ENCODE results near the gene CFAP410. TPM values are rescaled to one million over a fixed set of nuclear protein-coding genes. Genes with fewer than 3 reads are reported as not detected.

Gene CFAP410
- total and polyA plus RNA-seq, 2 donors (not counting 1 experiment from before 2014, with no cell fraction given) = 69.2 to 98.8 TPM

DNA sequence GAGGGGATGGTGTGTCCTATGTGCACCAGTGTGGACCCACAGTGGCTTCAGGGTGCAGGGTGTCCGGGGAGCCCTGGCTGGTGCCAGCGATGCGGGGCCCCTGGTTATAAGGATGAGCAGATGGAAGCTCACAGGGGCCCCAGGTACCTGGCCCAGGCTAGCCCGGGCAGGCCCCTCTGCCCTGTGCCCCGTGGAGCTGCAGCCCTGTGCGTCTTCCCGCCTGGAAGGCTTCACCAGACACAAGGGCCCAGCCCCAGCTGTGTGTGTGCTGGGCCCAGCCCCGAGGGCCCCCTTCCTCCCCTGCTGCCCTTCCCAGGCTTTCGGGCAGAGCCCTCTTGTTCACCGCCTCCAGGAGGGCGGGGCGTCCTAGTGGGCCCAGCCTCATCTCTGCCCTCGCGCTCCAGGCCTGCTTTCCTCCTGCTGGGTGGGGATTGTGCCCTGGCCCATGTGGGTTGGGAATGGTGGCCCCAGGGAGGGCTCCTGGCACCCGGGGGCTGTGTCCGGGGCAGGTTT is 23.4 kb downstream of the CFAP410 start:
- H3K27me3 ChIP-seq (replicated peaks in 1 of 4; ENCODE audit: control extremely low read depth in 1 of 4, control insufficient read depth in 3 of 4, insufficient read depth in 4 of 4, low read length in 3 of 4) = no peaks in the 10 kb centered on the region
- H3K4me2 ChIP-seq (replicated peaks; ENCODE audit: low read depth, low read length, poor library complexity, severe bottlenecking) = no peak overlapping the region
- H4K20me1 ChIP-seq (ENCODE audit: control insufficient read depth, insufficient read depth, low read length, poor library complexity, severe bottlenecking) = peaks cover 78% of the 10 kb centered on the region
- H3K9me3 ChIP-seq (ENCODE audit: control extremely low read depth in 1 of 3, control insufficient read depth in 2 of 3, insufficient read depth in 1 of 3, low read length in 2 of 3) = no peaks in the 10 kb centered on the region
- no peaks in the 10 kb centered on the region for H3K4me1 Mint-ChIP-seq
- peaks cover 4 to 83% of the 10 kb centered on the region in 2 experiments for H3K36me3 ChIP-seq (replicated peaks in 1 of 2; ENCODE audit: control extremely low read depth in 1 of 2, control insufficient read depth in 1 of 2, extremely low read depth in 1 of 2, insufficient read depth in 2 of 2, low read length in 1 of 2)
- H3K9ac ChIP-seq (ENCODE audit: low read length) = no peak overlapping the region
- H2AFZ ChIP-seq (ENCODE audit: insufficient read depth, low read depth, low read length, poor library complexity, severe bottlenecking) = no peak overlapping the region
- H3K9me3 Mint-ChIP-seq (ENCODE audit: insufficient read depth) = no peaks in the 10 kb centered on the region
- TF ChIP-seq CTCF (IDR thresholded peaks at IDR 0.05) (no peak), EZH2 (IDR thresholded peaks at IDR 0.05; ENCODE audit: borderline replicate concordance, insufficient read depth, low read depth, low read length, poor library complexity, severe bottlenecking) (no peak)
- DNase-seq (no peak), ATAC-seq (ENCODE audit: low read depth) (no peak)
- intact Hi-C loops (cut with micrococcal nuclease) = no loop called here
- WGBS (ENCODE audit: insufficient coverage) = 98% methylated on average over 14 of the region's 16 CpGs
- H3K4me1 ChIP-seq (ENCODE audit: control insufficient read depth in 2 of 2, insufficient read depth in 2 of 2, low read length in 2 of 2) = no peaks in the 10 kb centered on the region
- H3K79me2 ChIP-seq (ENCODE audit: control insufficient read depth, insufficient read depth, low read length) = peaks cover 7% of the 10 kb centered on the region
- H3K4me3 Mint-ChIP-seq = no peak overlapping the region
- H3K27me3 Mint-ChIP-seq = no peaks in the 10 kb centered on the region
- H3K27ac ChIP-seq (ENCODE audit: low read length in 2 of 2) = no peak overlapping the region
- no peak overlapping the region for H3K4me3 ChIP-seq (ENCODE audit: control extremely low read depth in 1 of 5, extremely low read depth in 1 of 5, insufficient read depth in 1 of 5, low read depth in 2 of 5, low read length in 4 of 5)
- H3K27ac Mint-ChIP-seq = no peak overlapping the region
- ChIA-PET POLR2A (no interaction called here), CTCF (no interaction called here)

DNA sequence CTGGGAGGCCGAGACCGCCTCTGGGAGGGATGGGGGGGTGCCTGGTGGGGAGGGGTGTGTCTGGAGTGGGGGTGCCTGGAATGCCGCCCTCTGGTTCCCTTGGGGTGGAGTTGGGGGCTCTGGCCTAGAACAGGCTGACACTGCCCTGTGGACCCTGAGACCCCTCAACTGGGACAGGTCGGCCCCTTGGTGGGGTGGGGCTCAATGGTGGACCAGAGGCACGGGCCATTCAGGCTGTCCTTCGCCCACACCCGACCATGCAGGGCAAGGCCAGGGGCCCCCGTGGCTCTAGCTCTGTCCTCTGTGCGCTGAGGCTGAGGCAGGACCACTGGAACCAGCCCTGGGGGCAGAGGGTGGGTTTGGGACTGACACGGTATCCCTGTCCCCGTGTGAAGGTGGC is 24.6 kb downstream of the CFAP410 start:
- H3K27ac ChIP-seq (ENCODE audit: low read length in 2 of 2) = no peak overlapping the region
- no peak for TF ChIP-seq EZH2 (IDR thresholded peaks at IDR 0.05; ENCODE audit: borderline replicate concordance, insufficient read depth, low read depth, low read length, poor library complexity, severe bottlenecking)
- TF ChIP-seq CTCF (IDR thresholded peaks at IDR 0.05) = no peak
- no peaks in the 10 kb centered on the region for H3K9me3 ChIP-seq (ENCODE audit: control extremely low read depth in 1 of 3, control insufficient read depth in 2 of 3, insufficient read depth in 1 of 3, low read length in 2 of 3)
- H3K4me2 ChIP-seq (replicated peaks; ENCODE audit: low read depth, low read length, poor library complexity, severe bottlenecking) = no peak overlapping the region
- H3K79me2 ChIP-seq (ENCODE audit: control insufficient read depth, insufficient read depth, low read length) = peaks cover 16% of the 10 kb centered on the region
- H2AFZ ChIP-seq (ENCODE audit: insufficient read depth, low read depth, low read length, poor library complexity, severe bottlenecking) = no peak overlapping the region
- intact Hi-C loops (cut with micrococcal nuclease) = no loop called here
- H3K9me3 Mint-ChIP-seq (ENCODE audit: insufficient read depth) = no peaks in the 10 kb centered on the region
- no peaks in the 10 kb centered on the region for H3K27me3 ChIP-seq (replicated peaks in 1 of 4; ENCODE audit: control extremely low read depth in 1 of 4, control insufficient read depth in 3 of 4, insufficient read depth in 4 of 4, low read length in 3 of 4)
- no peak for ATAC-seq (ENCODE audit: low read depth)
- no peak overlapping the region for H3K4me3 Mint-ChIP-seq
- WGBS (ENCODE audit: insufficient coverage) = 95% methylated on average over 10 of the region's 11 CpGs
- no peak overlapping the region for H3K27ac Mint-ChIP-seq
- ChIA-PET CTCF (no interaction called here), POLR2A (no interaction called here)
- no peaks in the 10 kb centered on the region for H3K4me1 Mint-ChIP-seq
- H4K20me1 ChIP-seq (ENCODE audit: control insufficient read depth, insufficient read depth, low read length, poor library complexity, severe bottlenecking) = peaks cover 81% of the 10 kb centered on the region
- DNase-seq = no peak
- H3K27me3 Mint-ChIP-seq = no peaks in the 10 kb centered on the region
- H3K4me1 ChIP-seq (ENCODE audit: control insufficient read depth in 2 of 2, insufficient read depth in 2 of 2, low read length in 2 of 2) = no peaks in the 10 kb centered on the region
- no peak overlapping the region for H3K9ac ChIP-seq (ENCODE audit: low read length)
- H3K4me3 ChIP-seq (ENCODE audit: control extremely low read depth in 1 of 5, extremely low read depth in 1 of 5, insufficient read depth in 1 of 5, low read depth in 2 of 5, low read length in 4 of 5) = no peak overlapping the region
- peaks cover 4 to 89% of the 10 kb centered on the region in 2 experiments for H3K36me3 ChIP-seq (replicated peaks in 1 of 2; ENCODE audit: control extremely low read depth in 1 of 2, control insufficient read depth in 1 of 2, extremely low read depth in 1 of 2, insufficient read depth in 2 of 2, low read length in 1 of 2)

Data from B cell (primary cell).